RWPE2 (cell line): ENCODE data around the gene SCGB1C1.

Experiments used
- ATAC-seq: fragments of 200-7000 bp; cut with Tn5 transposase; 3 replicates; pipeline ENCODE4 v1.9.1; 2021; ENCODE audit warnings: low read depth
- DNase-seq: peaks from one replicate; pipeline ENCODE4 v3.0.0-alpha.2; 2020; ENCODE audit warnings: low spot score
- H3K27ac ChIP-seq: fragments of 450-650 bp; 2 replicates; pipeline ENCODE4 v1.5.1; 2017; ENCODE audit warnings: mild to moderate bottlenecking; ENCODE audit not compliant: poor library complexity, severe bottlenecking
- H3K27me3 ChIP-seq: fragments of 250-450 bp; sonication (Bioruptor Pico); 2 replicates; pipeline ENCODE4 v1.5.1; 2021; ENCODE audit warnings: mild to moderate bottlenecking, moderate library complexity; ENCODE audit not compliant: insufficient read depth, poor library complexity, severe bottlenecking
- H3K36me3 ChIP-seq: fragments of 250-450 bp; sonication (Bioruptor Pico); 2 replicates; pipeline ENCODE4 v1.5.1; 2020; ENCODE audit warnings: low read depth, mild to moderate bottlenecking, moderate library complexity
- H3K4me1 ChIP-seq: fragments of 250-450 bp; sonication (Bioruptor Pico); 2 replicates; pipeline ENCODE4 v1.5.1; 2021; ENCODE audit warnings: mild to moderate bottlenecking, moderate library complexity; ENCODE audit not compliant: insufficient read depth, poor library complexity, severe bottlenecking
- H3K4me3 ChIP-seq: fragments of 250-450 bp; sonication (Bioruptor Pico); 2 replicates; pipeline ENCODE4 v1.5.1; 2021; ENCODE audit warnings: mild to moderate bottlenecking, moderate library complexity; ENCODE audit not compliant: severe bottlenecking
- H3K9me3 ChIP-seq: fragments of 250-450 bp; sonication (Bioruptor Pico); 2 replicates; pipeline ENCODE4 v1.5.1; 2021; ENCODE audit warnings: mild to moderate bottlenecking, moderate library complexity; ENCODE audit not compliant: severe bottlenecking
- CTCF ChIP-seq: fragments of 450-650 bp; IDR thresholded peaks from one replicate; pipeline ENCODE4 v1.5.1; 2017; ENCODE audit warnings: mild to moderate bottlenecking, moderate library complexity; ENCODE audit not compliant: poor library complexity, severe bottlenecking

Gene SCGB1C1

GRCh38 chr11:199782-200181 lies 6.9 kb downstream of the SCGB1C1 start:
- no peak overlapping the region for H3K4me3 ChIP-seq
- DNase-seq (no peak), ATAC-seq (no peak; the same call in 2 of the 3 replicates)
- no peaks in the 10 kb centered on the region for H3K4me1 ChIP-seq
- H3K9me3 ChIP-seq: no peaks in the 10 kb centered on the region
- no peaks in the 10 kb centered on the region for H3K27me3 ChIP-seq
- H3K36me3 ChIP-seq: peaks cover 4% of the 10 kb centered on the region
- TF ChIP-seq CTCF: no peak
- H3K27ac ChIP-seq: no peak overlapping the region

- no peaks in the 10 kb centered on the region for H3K4me1 ChIP-seq
- ATAC-seq (no peak), DNase-seq (no peak)
- H3K36me3 ChIP-seq: peaks cover 8% of the 10 kb centered on the region
- no peak for TF ChIP-seq CTCF
- H3K4me3 ChIP-seq: no peak overlapping the region
- no peaks in the 10 kb centered on the region for H3K27me3 ChIP-seq
- no peak overlapping the region for H3K27ac ChIP-seq
- H3K9me3 ChIP-seq: no peaks in the 10 kb centered on the region
These were observed 7.5 kb downstream of the SCGB1C1 start for GRCh38 chr11:200224-201003.

- H3K4me3 ChIP-seq: no peak overlapping the region
- peaks cover 8% of the 10 kb centered on the region for H3K36me3 ChIP-seq
- H3K27ac ChIP-seq: no peak overlapping the region
- H3K27me3 ChIP-seq: no peaks in the 10 kb centered on the region
- ATAC-seq: no peak
- no peak for TF ChIP-seq CTCF
- no peaks in the 10 kb centered on the region for H3K4me1 ChIP-seq
- no peak for DNase-seq
- H3K9me3 ChIP-seq: no peaks in the 10 kb centered on the region
These were observed 9.1 kb downstream of the SCGB1C1 start for GRCh38 chr11:201966-202365.

GRCh38 chr11:202490-202889 lies 9.6 kb downstream of the SCGB1C1 start:
- Histone ChIP-seq H3K4me3 (no peak overlapping the region), H3K9me3 (no peaks in the 10 kb centered on the region), H3K27ac (no peak overlapping the region), H3K4me1 (no peaks in the 10 kb centered on the region), H3K27me3 (no peaks in the 10 kb centered on the region), H3K36me3 (peaks cover 8% of the 10 kb centered on the region)
- no peak for TF ChIP-seq CTCF
- ATAC-seq (no peak), DNase-seq (no peak)

GRCh38 chr11:203056-203944 lies 10.4 kb downstream of the SCGB1C1 start:
- DNase-seq: no peak
- H3K9me3 ChIP-seq: no peaks in the 10 kb centered on the region
- ATAC-seq: no peak
- no peaks in the 10 kb centered on the region for H3K27me3 ChIP-seq
- TF ChIP-seq CTCF: no peak
- no peaks in the 10 kb centered on the region for H3K4me1 ChIP-seq
- H3K4me3 ChIP-seq: no peak overlapping the region
- peaks cover 8% of the 10 kb centered on the region for H3K36me3 ChIP-seq
- H3K27ac ChIP-seq: no peak overlapping the region
